ENCODE results near the gene CIAPIN1. TPM values are rescaled to one million over a fixed set of nuclear protein-coding genes. Genes with fewer than 3 reads are reported as not detected.

CIAPIN1 gene
- 10 to 100 TPM; 77.5 to 87.1 TPM for total RNA-seq
- polyA plus RNA-seq (2013, experiment 1 of 2): 74.2 TPM
- 64.5 TPM for polyA plus RNA-seq (2013, experiment 2 of 2)
- long read RNA-seq, experiment 1, transcript CIAPIN1-201 (9 exons, 2,182 nt): major isoform, 16 of 46 reads
- long read RNA-seq, experiment 1, partial matches to known transcripts: 18 of 46 reads
- long read RNA-seq, experiment 1, other reads (novel, unspliced or antisense): 9 of 46 reads
- long read RNA-seq, experiment 2, transcript CIAPIN1-201 (9 exons, 2,182 nt): major isoform, 174 of 246 reads
- long read RNA-seq, experiment 2, transcript CIAPIN1-213 (8 exons, 1,559 nt): minor isoform, 8 of 246 reads
- long read RNA-seq, experiment 2, transcript CIAPIN1-209 (9 exons, 2,016 nt): minor isoform, 17 of 246 reads
- long read RNA-seq, experiment 2, partial matches to known transcripts: 13 of 246 reads
- long read RNA-seq, experiment 2, other reads (novel, unspliced or antisense): 34 of 246 reads
- long read RNA-seq, experiment 3, transcript CIAPIN1-209 (9 exons, 2,016 nt): minor isoform, 57 of 634 reads
- long read RNA-seq, experiment 3, transcript CIAPIN1-213 (8 exons, 1,559 nt): minor isoform, 7 of 634 reads
- long read RNA-seq, experiment 3, transcript CIAPIN1-201 (9 exons, 2,182 nt): major isoform, 505 of 634 reads
- long read RNA-seq, experiment 3, partial matches to known transcripts: 27 of 634 reads
- long read RNA-seq, experiment 3, other reads (novel, unspliced or antisense): 37 of 634 reads
- long read RNA-seq, experiment 4, transcript CIAPIN1-209 (9 exons, 2,016 nt): minor isoform, 27 of 258 reads
- long read RNA-seq, experiment 4, transcript CIAPIN1-213 (8 exons, 1,559 nt): minor isoform, 11 of 258 reads
- long read RNA-seq, experiment 4, transcript CIAPIN1-201 (9 exons, 2,182 nt): major isoform, 177 of 258 reads
- long read RNA-seq, experiment 4, partial matches to known transcripts: 9 of 258 reads
- long read RNA-seq, experiment 4, other reads (novel, unspliced or antisense): 34 of 258 reads

DNA sequence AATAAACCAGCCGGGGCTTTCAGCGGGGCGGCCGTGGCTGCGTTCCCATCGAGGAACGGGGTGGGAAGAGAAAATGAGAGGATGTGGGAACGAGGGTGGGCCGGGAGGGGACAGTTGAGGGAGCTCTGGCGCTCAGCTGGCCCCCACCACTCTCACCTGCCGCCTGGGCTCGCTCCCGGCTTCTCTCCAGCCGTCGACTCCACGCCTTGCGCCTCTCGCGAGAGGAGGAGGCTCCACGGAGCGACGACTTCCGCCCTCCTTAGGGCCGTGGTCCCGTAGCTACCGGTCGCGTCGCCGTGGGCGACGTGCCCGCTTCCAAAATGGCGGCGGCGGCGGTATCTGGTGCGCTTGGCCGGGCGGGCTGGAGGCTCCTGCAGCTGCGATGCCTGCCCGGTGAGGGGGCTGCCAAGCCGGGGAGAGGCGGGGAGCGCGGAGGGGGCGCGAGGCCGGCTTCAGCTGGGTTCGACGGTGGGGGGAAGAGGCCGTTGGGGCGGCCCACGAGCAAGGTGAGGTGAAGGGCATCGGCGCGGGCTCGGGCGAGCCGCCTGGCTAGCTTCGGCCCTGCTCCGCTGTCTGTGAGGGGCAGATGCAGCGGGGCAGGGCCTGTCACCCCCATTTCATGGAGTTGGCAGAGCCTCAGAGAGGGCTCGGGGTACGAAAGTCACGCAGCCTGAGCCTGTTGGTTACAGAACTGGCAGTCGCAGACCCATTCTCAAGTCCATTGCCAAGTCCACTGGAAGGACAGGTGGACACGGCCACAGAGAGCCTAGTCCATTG lies at the start of gene CIAPIN1, which contains the start of gene COQ9:
CIAPIN1 (minus strand) TSS at position 200 of the 777 bp plus-strand sequence. CDS start 6,457 bp downstream, outside the sequence.
COQ9 (plus strand) TSS at position 294 of the 777 bp plus-strand sequence; CDS start at position 321, 27 bp downstream.
- peaks cover 32% of the 10 kb centered on the region for H3K36me3 ChIP-seq (ENCODE audit: control insufficient read depth, insufficient read depth, low read length)
- H3K9me3 ChIP-seq (ENCODE audit: control insufficient read depth, low read length): no peaks in the 10 kb centered on the region
- H3K27ac ChIP-seq (ENCODE audit: low read depth, low read length): peak within 1 kb of the TSS; percentile 67
- no peaks in the 10 kb centered on the region for H3K4me1 ChIP-seq (ENCODE audit: control insufficient read depth, insufficient read depth, low read length)
- peak within 1 kb of the TSS; percentile 91 for H3K27ac Mint-ChIP-seq
- H3K27me3 Mint-ChIP-seq (ENCODE audit: insufficient read depth): no peaks in the 10 kb centered on the region
- H3K9ac ChIP-seq (ENCODE audit: extremely low read depth, low read length, poor library complexity, severe bottlenecking): peak within 1 kb of the TSS; percentile 91
- peak within 1 kb of the TSS; percentile 100 for H3K4me3 ChIP-seq (ENCODE audit: low read length)
- H3K4me1 Mint-ChIP-seq: peaks cover 6% of the 10 kb centered on the region
- H3K27me3 ChIP-seq (ENCODE audit: control insufficient read depth, insufficient read depth, low read length, poor library complexity, severe bottlenecking): no peaks in the 10 kb centered on the region
- H3K9me3 Mint-ChIP-seq: peaks cover 11% of the 10 kb centered on the region
- DNase-seq: peak; percentile 96
- 0% methylated on average over 15 to 68 of the region's 68 CpGs for WGBS, 2 experiments (ENCODE audit: insufficient coverage in 1 of 2, insufficient read length in 1 of 2)
- TF ChIP-seq, protein P1, sequence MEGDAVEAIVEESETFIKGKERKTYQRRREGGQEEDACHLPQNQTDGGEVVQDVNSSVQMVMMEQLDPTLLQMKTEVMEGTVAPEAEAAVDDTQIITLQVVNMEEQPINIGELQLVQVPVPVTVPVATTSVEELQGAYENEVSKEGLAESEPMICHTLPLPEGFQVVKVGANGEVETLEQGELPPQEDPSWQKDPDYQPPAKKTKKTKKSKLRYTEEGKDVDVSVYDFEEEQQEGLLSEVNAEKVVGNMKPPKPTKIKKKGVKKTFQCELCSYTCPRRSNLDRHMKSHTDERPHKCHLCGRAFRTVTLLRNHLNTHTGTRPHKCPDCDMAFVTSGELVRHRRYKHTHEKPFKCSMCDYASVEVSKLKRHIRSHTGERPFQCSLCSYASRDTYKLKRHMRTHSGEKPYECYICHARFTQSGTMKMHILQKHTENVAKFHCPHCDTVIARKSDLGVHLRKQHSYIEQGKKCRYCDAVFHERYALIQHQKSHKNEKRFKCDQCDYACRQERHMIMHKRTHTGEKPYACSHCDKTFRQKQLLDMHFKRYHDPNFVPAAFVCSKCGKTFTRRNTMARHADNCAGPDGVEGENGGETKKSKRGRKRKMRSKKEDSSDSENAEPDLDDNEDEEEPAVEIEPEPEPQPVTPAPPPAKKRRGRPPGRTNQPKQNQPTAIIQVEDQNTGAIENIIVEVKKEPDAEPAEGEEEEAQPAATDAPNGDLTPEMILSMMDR (conservative IDR thresholded peaks at IDR 0.05): no peak
- peak within 1 kb of the TSS; percentile 88 for H3K4me3 Mint-ChIP-seq
- peaks cover 19% of the 10 kb centered on the region for H3K36me3 Mint-ChIP-seq (ENCODE audit: low read depth)

DNA sequence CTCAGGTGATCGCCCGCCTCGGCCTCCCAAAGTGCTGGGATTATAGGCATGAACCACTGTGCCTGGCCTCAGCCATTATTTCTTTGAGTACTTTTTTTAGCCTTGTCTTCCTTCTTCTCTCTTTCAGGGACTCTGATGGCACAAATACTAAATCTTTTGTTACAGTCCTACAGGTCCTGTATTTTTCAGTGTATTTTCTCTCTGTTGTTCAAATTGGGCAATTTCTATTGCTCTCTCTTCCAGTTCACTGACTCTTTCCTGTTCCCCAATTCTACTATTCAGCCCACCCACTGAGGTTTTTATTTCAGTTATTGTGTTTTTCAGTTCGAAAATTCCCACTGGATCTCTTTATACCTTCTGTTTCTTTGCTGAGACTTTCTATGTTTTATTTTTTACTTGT lies 46.6 kb upstream of the CIAPIN1 start:
- Histone ChIP-seq H3K27ac (ENCODE audit: low read depth, low read length) (no peak overlapping the region), H3K9ac (ENCODE audit: extremely low read depth, low read length, poor library complexity, severe bottlenecking) (no peak overlapping the region)
- TF ChIP-seq, protein P1 (conservative IDR thresholded peaks at IDR 0.05): no peak

More for the DNA sequence above, 46.6 kb upstream of the CIAPIN1 start:
- Histone ChIP-seq H3K9me3 (ENCODE audit: control insufficient read depth, low read length) (peaks cover 6% of the 10 kb centered on the region), H3K27me3 (ENCODE audit: control insufficient read depth, insufficient read depth, low read length, poor library complexity, severe bottlenecking) (no peaks in the 10 kb centered on the region), H3K36me3 (ENCODE audit: control insufficient read depth, insufficient read depth, low read length) (no peaks in the 10 kb centered on the region), H3K4me1 (ENCODE audit: control insufficient read depth, insufficient read depth, low read length) (no peaks in the 10 kb centered on the region), H3K4me3 (ENCODE audit: low read length) (no peak overlapping the region)
- no peak overlapping the region for H3K27ac Mint-ChIP-seq
- H3K36me3 Mint-ChIP-seq (ENCODE audit: low read depth): no peaks in the 10 kb centered on the region
- peaks cover 7% of the 10 kb centered on the region for H3K9me3 Mint-ChIP-seq
- peaks cover 10% of the 10 kb centered on the region for H3K27me3 Mint-ChIP-seq (ENCODE audit: insufficient read depth)
- H3K4me1 Mint-ChIP-seq: no peaks in the 10 kb centered on the region
- DNase-seq: no peak
- WGBS, 2 experiments (ENCODE audit: insufficient coverage in 1 of 2, insufficient read length in 1 of 2): 88 to 96% methylated on average over 4 of the region's 4 CpGs
- no peak overlapping the region for H3K4me3 Mint-ChIP-seq

Data from endodermal cell (in vitro differentiated cells).